GM19468 (cell line): ENCODE measurements around the gene NBAS.

ENCODE experiments used
- ATAC-seq: cut with Tn5 transposase; IDR thresholded peaks from one replicate; pipeline ENCODE4 v1.9.1; 2021; ENCODE audit warnings: mild to moderate bottlenecking, moderate library complexity, moderate number of reproducible peaks; ENCODE audit not compliant: unreplicated experiment; ENCODE audit errors: extremely low read depth

The NBAS gene

GRCh38 chr2:15560988-15561573, at the start of gene NBAS:
Gene NBAS (minus strand): TSS chr2:15561334. CDS start chr2:15561304, 30 bp downstream.
- no peak for ATAC-seq

GRCh38 chr2:15610430-15610952, 49.4 kb upstream of the NBAS start:
- no peak for ATAC-seq

- ATAC-seq, result no peak
These were observed 48.4 kb upstream of the NBAS start for GRCh38 chr2:15609341-15610042.

GRCh38 chr2:15608392-15608761, 47.2 kb upstream of the NBAS start:
- ATAC-seq, result no peak

- ATAC-seq, result no peak
These were observed 46.7 kb upstream of the NBAS start for GRCh38 chr2:15607709-15608391.

- no peak for ATAC-seq
These were observed 45.6 kb upstream of the NBAS start for GRCh38 chr2:15606481-15607441.

GRCh38 chr2:15605721-15606120, 44.6 kb upstream of the NBAS start:
- ATAC-seq, result no peak

GRCh38 chr2:15603948-15604347, 42.8 kb upstream of the NBAS start:
- ATAC-seq, result no peak

GRCh38 chr2:15603044-15603765, 42.1 kb upstream of the NBAS start:
- ATAC-seq, result no peak

GRCh38 chr2:15602393-15602792, 41.3 kb upstream of the NBAS start:
- no peak for ATAC-seq

GRCh38 chr2:15601681-15602080, 40.5 kb upstream of the NBAS start:
- no peak for ATAC-seq

- no peak for ATAC-seq
These were observed 38.9 kb upstream of the NBAS start for GRCh38 chr2:15599994-15600393.

- no peak for ATAC-seq
These were observed 35.8 kb upstream of the NBAS start for GRCh38 chr2:15596968-15597367.

- no peak for ATAC-seq
These were observed 35.2 kb upstream of the NBAS start for GRCh38 chr2:15596350-15596749.

- no peak for ATAC-seq
These were observed 34.8 kb upstream of the NBAS start for GRCh38 chr2:15595936-15596335.

GRCh38 chr2:15595342-15595905, 34.3 kb upstream of the NBAS start:
- ATAC-seq, result no peak

- ATAC-seq, result no peak
These were observed 33.4 kb upstream of the NBAS start for GRCh38 chr2:15594291-15595256.

GRCh38 chr2:15593327-15593705, 32.2 kb upstream of the NBAS start:
- ATAC-seq, result no peak
